GM13977 (cell line): Measurements from ENCODE around the gene HSF2BP.
"Not testable (repeated sequence)": the region's sequence is repeated elsewhere in the genome, so short reads cannot be mapped to it uniquely, and the experiment has no call there.

Experiments used
- DNase-seq: peaks from one replicate; pipeline ENCODE4 v3.0.0; 2012; ENCODE audit warnings: low spot score
- in situ Hi-C: fragments of 300-500 bp; cut with MboI; formaldehyde crosslinking; loops from one replicate; pipeline ENCODE4 v1.12.0; 2022; ENCODE audit warnings: low sequenced_read_pairs, low pct_unique_long_range_greater_than_20kb, mixed read lengths, inconsistent platforms; ENCODE audit not compliant: unreplicated experiment

HSF2BP gene

GRCh38 chr21:43517701-43518100 lies 141.6 kb downstream of the HSF2BP start:
- DNase-seq, in situ Hi-C loops: not testable (repeated sequence)

DNA sequence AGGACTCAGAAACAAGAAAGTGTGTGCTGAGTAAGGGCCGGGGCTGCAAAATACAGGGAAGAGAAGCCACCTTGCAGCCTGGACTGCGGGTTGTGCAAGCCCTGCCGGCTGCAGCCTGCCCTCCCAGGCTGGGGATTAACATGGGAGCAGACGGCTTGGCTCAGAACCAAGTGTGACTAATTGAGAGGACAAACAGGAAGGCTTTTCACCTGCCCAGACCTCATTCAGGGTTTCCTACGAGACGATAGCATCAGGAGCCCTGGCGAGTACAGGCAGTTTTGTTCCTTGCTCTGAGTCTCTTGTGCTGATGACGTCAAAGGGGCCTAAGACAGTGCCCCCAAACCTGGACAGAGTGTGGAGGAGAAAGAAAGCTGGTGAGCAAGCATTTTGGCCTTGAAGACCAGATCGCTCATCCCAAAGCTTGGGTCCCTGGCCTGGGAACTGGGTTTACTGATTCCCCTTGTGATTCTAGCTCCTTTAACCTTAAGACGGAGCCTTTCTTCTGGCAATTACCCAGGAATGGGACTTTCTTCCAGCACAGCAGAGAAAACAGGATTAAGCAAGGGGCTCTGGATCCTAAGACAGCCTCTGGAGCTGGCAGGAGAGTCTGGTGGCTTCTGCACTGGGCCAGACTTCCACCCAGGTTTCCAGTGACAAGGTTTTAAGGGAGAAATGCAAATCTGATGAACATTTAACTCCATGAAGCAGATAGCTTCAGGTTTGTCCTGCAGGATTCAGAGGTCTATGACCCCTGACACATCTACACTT lies 142.2 kb downstream of the HSF2BP start:
- DNase-seq, in situ Hi-C loops: not testable (repeated sequence)

DNA sequence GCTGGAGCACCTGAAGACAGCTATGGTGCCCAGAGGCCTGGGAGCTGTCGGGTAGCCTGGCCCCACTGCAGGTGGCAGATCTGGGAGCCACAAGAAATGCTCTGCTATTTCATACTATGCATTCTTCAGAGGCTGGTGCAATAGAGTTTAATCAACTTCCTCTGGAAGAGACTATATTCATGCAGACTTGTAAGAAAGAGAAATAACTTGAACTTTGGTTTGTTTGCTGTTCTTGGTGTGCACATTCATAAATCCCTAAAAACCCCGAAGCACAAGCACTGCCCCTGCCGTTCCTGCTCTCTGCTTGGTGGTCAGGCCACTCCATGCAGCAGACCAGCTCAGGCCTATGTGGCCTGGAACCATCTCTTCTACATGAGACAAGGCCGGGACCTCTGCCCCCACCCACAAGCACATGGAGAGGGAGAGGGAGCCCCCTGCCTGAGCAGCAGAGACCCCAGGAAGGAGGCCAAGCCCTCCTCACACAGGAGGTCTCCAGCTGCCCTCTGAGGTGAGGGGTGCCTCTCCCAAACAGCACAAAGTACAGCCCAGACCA lies 142.9 kb downstream of the HSF2BP start:
- DNase-seq, in situ Hi-C loops: not testable (repeated sequence)

DNA sequence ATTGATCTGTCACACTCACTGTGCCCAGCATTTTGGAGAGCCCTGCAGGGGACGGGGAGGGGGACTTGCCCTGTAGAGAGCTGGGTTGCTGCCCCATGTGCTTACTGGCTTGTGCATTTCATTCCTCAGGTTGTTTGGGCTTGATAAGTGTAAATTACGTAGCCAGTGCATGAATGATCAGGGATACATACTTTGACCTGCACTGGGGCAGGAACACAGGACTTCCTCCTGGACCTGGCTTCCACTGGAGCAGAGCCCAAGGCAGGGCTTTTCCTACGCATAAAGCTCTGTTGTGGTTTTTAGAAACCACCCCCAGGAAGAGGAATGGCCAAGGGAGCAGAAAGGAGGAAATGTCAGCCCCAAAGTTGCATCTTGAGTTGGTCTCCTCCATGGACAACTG lies 144.5 kb downstream of the HSF2BP start:
- not testable (repeated sequence) for DNase-seq

DNA sequence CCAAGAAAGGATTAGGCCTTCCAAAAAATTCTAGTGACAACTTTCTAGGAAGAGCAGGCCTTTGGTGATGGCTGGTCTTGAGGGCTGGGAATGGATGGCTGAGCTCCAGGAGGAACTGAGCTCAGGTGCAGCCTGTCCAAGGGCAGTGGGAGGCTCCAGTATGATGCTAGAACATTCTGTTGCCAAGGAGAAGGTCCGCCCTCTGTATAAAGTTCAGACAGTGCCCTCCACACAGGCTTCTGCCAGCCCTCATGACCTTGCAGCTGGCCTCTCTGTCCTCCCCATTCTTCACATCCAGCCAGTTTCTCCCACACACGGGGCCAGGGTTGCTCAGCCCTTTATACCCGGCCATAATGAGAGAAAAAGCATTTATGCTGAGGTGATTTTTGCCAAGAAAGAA lies 146.3 kb downstream of the HSF2BP start:
- in situ Hi-C loops, DNase-seq: not testable (repeated sequence)

More for the DNA sequence above, 144.5 kb downstream of the HSF2BP start:
- in situ Hi-C loops: not testable (repeated sequence)

DNA sequence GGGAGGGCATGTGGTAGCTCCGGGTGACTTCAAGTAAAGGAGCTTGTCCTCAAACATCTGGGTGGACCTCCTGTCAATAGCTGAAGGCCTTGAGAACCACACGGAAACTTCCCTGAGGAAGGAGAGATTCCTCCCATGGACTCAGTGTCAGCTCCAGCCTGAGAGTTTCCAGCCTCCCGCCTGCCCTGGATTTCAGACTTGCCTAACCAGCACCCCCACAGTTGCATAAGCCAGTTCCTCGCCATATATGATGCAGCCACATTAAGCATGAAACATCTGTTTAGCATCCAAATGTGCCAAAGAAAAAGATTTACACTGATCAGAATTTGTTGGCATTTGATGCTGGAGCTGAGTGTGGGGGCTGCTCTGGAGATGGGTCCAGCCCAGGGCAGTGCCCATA lies 148.1 kb downstream of the HSF2BP start:
- DNase-seq, in situ Hi-C loops: not testable (repeated sequence)

- DNase-seq, in situ Hi-C loops: not testable (repeated sequence)
Observed at GRCh38 chr21:43510669-43511068, 148.6 kb downstream of the HSF2BP start.

GRCh38 chr21:43503892-43504291 lies 155.4 kb downstream of the HSF2BP start:
- in situ Hi-C loops, DNase-seq: not testable (repeated sequence)

GRCh38 chr21:43503075-43503750 lies 156.1 kb downstream of the HSF2BP start:
- in situ Hi-C loops: not testable (repeated sequence)

GRCh38 chr21:43502407-43503071 lies 156.7 kb downstream of the HSF2BP start:
- in situ Hi-C loops, DNase-seq: not testable (repeated sequence)

More at GRCh38 chr21:43503075-43503750, 156.1 kb downstream of the HSF2BP start:
- not testable (repeated sequence) for DNase-seq

DNA sequence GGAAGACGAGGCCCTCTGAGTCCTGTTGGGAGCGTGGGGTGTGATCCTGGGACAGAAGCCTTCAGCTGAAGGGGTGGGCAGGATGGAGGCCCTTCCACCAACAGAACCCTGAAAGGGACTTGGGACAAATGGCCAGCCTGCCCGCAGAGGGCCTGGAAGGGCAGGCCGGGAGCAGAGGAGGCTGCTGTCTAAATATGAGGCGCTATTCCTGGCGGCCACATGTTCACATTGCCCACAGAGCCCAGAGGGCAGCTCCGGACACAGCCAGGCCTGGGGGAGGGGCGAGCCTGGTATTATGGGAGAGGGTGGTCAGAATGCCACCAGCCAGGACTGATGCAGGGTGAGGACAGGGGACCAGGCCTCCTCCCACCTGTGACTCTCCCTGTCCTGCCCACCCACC lies 160.4 kb downstream of the HSF2BP start:
- DNase-seq, in situ Hi-C loops: not testable (repeated sequence)

DNA sequence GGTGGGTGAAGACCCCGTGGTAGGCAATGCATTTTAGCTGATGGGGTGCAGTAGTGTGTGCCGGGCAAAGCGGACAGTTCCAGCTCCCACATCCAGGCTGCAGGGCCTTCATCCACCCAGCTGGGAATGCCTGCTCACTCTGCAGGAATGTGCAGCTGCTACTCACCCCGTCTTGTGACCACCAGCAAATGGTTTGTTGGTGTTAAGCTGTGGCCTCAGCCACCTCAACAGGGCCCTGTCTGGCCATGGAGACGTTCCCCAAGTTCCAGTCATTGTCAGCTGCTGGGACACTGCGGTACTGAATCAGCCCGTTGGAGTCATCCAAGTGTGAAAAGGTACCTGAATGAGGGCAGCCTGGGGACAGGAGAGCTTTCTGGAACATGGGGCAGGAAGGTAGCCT lies 161.2 kb downstream of the HSF2BP start:
- in situ Hi-C loops: not testable (repeated sequence)

DNA sequence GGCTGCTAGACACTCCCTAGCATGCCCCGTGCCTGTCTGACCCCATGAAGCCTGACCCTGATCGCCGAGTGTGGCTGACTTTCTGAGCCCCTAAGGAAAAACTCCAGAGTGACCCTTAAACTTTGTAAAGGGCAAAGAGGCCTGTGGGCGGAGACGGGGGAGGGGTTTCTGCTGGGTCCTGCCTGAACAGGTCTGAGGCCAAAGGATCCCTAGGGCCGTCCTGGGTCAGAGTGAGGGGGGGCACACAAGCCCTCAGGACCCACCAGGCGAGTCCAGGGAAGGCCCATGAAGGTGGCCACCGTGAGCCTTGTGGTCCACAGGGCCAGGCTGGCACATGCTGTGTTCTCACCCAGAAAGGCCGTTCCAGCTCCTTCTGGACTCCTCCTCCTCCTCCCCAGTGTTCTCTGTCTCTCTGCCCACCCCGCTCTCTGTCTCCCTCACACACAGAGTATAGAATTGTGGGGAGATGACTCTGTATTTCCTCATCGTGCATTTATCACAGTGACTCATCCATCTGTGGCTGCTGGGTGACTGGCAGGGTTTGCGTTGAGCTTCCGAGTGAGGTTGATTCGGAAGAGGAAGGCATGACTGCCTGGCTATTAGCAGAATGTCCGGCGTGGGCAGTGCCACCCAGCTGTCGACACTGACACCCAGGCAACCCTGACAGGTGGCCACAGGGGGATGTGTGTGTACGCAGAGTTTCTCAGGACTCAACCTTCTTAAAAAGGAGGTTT lies 164.8 kb downstream of the HSF2BP start:
- in situ Hi-C loops: not testable (repeated sequence)

More for the DNA sequence above, 161.2 kb downstream of the HSF2BP start:
- DNase-seq: not testable (repeated sequence)

DNA sequence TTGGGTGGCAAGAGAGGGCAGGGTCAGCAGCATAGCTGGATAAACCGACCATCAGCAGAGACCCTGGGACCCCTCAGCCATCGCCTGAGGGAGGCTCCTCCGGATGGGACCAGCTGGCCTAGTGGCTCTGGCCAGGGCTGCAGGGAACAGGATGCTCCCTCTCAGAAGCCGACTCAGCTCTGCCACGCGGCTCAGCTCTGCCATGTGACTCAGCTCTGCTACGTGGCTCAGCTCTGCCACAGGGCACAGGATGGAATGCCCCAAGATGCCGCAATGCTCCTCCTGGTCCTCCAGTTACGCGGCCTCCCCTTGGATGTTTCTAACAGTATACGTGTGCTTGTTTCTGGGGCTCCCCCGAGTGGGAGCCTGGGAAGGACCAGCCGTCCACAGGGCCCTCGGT lies 165.8 kb downstream of the HSF2BP start:
- in situ Hi-C loops: not testable (repeated sequence)

More for the DNA sequence above, 164.8 kb downstream of the HSF2BP start:
- DNase-seq: not testable (repeated sequence)

GRCh38 chr21:43488235-43488634 lies 171.1 kb downstream of the HSF2BP start:
- DNase-seq, in situ Hi-C loops: not testable (repeated sequence)

More for the DNA sequence above, 165.8 kb downstream of the HSF2BP start:
- not testable (repeated sequence) for DNase-seq

GRCh38 chr21:43486051-43486450 lies 173.2 kb downstream of the HSF2BP start:
- in situ Hi-C loops, DNase-seq: not testable (repeated sequence)

- in situ Hi-C loops: not testable (repeated sequence)
Observed at GRCh38 chr21:43485016-43485415, 174.3 kb downstream of the HSF2BP start.

More at GRCh38 chr21:43485016-43485415, 174.3 kb downstream of the HSF2BP start:
- not testable (repeated sequence) for DNase-seq
